IMR-90 (cell line): ENCODE results near the gene HPSE2. TPM values are rescaled to one million over a fixed set of nuclear protein-coding genes. Genes with fewer than 3 reads are reported as not detected.

Source experiments
- ATAC-seq: fragments of 200-7000 bp; cut with Tn5 transposase; 2 replicates; pipeline ENCODE4 v1.9.1; 2020; ENCODE audit warnings: low read depth, mild to moderate bottlenecking, moderate library complexity
- BruUV-seq: library from RNA; stranded (reverse); fragments of 400-500 nt; replicated peaks from 2 replicates; lab custom pipeline; 2021; lab: Mats Ljungman, UMichigan
- CTCF ChIA-PET: fragments of 300-600 bp; formaldehyde crosslinking; extraction: SDS; loops from one replicate; lab custom pipeline; 2021; ENCODE audit warnings: antibody characterized with exemption; lab: Yijun Ruan, JAX
- POLR2A ChIA-PET: fragments of 300-600 bp; sonication (Branson Sonifier 250); formaldehyde crosslinking; loops from one replicate; lab custom pipeline; 2022; ENCODE audit warnings: antibody characterized with exemption; ENCODE audit not compliant: unreplicated experiment; lab: Charles Lee
- DNase-seq: peaks from one replicate; pipeline ENCODE4 v3.0.0; 2013
- H2AFZ ChIP-seq: replicated peaks from 2 replicates; pipeline ENCODE3; 2013; ENCODE audit warnings: low read length, mild to moderate bottlenecking; ENCODE audit not compliant: poor library complexity
- H2AK5ac ChIP-seq: 2 replicates; pipeline ENCODE4 v1.6.1; 2013; ENCODE audit warnings: low read depth, low read length, inconsistent platforms
- H2AK9ac ChIP-seq: replicated peaks from 2 replicates; pipeline ENCODE3; 2013; ENCODE audit warnings: mild to moderate bottlenecking, low read depth, low read length, moderate library complexity; ENCODE audit not compliant: poor library complexity
- H2BK120ac ChIP-seq: 2 replicates; pipeline ENCODE4 v1.6.1; 2013; ENCODE audit warnings: low read depth, low read length, inconsistent platforms
- H2BK15ac ChIP-seq: 3 replicates; pipeline ENCODE4 v1.6.1; 2013; ENCODE audit warnings: low read depth, low read length, inconsistent platforms
- H2BK20ac ChIP-seq: 2 replicates; pipeline ENCODE4 v1.6.1; 2013; ENCODE audit warnings: low read depth, mild to moderate bottlenecking, inconsistent platforms, low read length, moderate library complexity
- H2BK5ac ChIP-seq: 2 replicates; pipeline ENCODE4 v1.6.1; 2013; ENCODE audit warnings: mild to moderate bottlenecking, low read depth, low read length, inconsistent platforms; ENCODE audit not compliant: poor library complexity, severe bottlenecking
- H3K14ac ChIP-seq: replicated peaks from 2 replicates; pipeline ENCODE4 v1.6.1; 2013; ENCODE audit warnings: low read depth, low read length, inconsistent platforms
- H3K18ac ChIP-seq: 2 replicates; pipeline ENCODE4 v1.6.1; 2013; ENCODE audit warnings: low read depth, low read length, control low read depth
- H3K23ac ChIP-seq: 2 replicates; pipeline ENCODE4 v1.6.1; 2013; ENCODE audit warnings: low read depth, low read length, inconsistent platforms
- H3K27ac ChIP-seq: 2 replicates; pipeline ENCODE4 v1.5.1; 2013; ENCODE audit warnings: mild to moderate bottlenecking, control low read depth, low read length; ENCODE audit not compliant: insufficient read depth
- H3K27me3 ChIP-seq: 2 replicates; pipeline ENCODE4 v1.6.1; 2013; ENCODE audit warnings: low read length; ENCODE audit not compliant: control insufficient read depth, insufficient read depth
- H3K36me3 ChIP-seq: 2 replicates; pipeline ENCODE4 v1.6.1; 2013; ENCODE audit warnings: low read length, mixed read lengths; ENCODE audit not compliant: control insufficient read depth, insufficient read depth
- H3K4ac ChIP-seq: 2 replicates; pipeline ENCODE4 v1.6.1; 2013; ENCODE audit warnings: low read depth, low read length, inconsistent platforms
- H3K4me1 ChIP-seq: 2 replicates; pipeline ENCODE4 v1.6.1; 2013; ENCODE audit warnings: low read length, mixed read lengths; ENCODE audit not compliant: control insufficient read depth, insufficient read depth
- H3K4me2 ChIP-seq: 2 replicates; pipeline ENCODE4 v1.6.1; 2013; ENCODE audit warnings: low read depth, mild to moderate bottlenecking, control low read depth, low read length, moderate library complexity
- H3K4me3 ChIP-seq: 2 replicates; pipeline ENCODE4 v1.5.1; 2013; ENCODE audit warnings: low read depth, mild to moderate bottlenecking, control low read depth, low read length, moderate library complexity; ENCODE audit not compliant: insufficient read depth
- H3K56ac ChIP-seq: 2 replicates; pipeline ENCODE4 v1.6.1; 2013; ENCODE audit warnings: low read length, inconsistent platforms; ENCODE audit not compliant: insufficient read depth; ENCODE audit errors: extremely low read depth
- H3K79me1 ChIP-seq, 2 experiments: 2 replicates each; pipeline ENCODE4 v1.6.1; 2013; ENCODE audit warnings: low read length in 2 of 2, inconsistent platforms in 1 of 2, low read depth in 1 of 2
- H3K9ac ChIP-seq: 2 replicates; pipeline ENCODE4 v1.6.1; 2013; ENCODE audit warnings: low read depth, low read length, control low read depth
- H3K9me1 ChIP-seq: 2 replicates; pipeline ENCODE4 v1.6.1; 2013; ENCODE audit warnings: low read length, inconsistent platforms; ENCODE audit not compliant: insufficient read depth
- H3K9me3 ChIP-seq: 2 replicates; pipeline ENCODE4 v1.6.1; 2013; ENCODE audit warnings: low read length; ENCODE audit not compliant: control insufficient read depth, insufficient read depth
- H4K20me1 ChIP-seq: 2 replicates; pipeline ENCODE4 v1.6.1; 2013; ENCODE audit warnings: low read length, inconsistent platforms; ENCODE audit not compliant: insufficient read depth
- H4K5ac ChIP-seq: 2 replicates; pipeline ENCODE4 v1.6.1; 2013; ENCODE audit warnings: mild to moderate bottlenecking, low read depth, low read length, control low read depth
- H4K8ac ChIP-seq, 2 experiments: 2 replicates each; pipeline ENCODE4 v1.6.1; 2013; ENCODE audit warnings: low read depth in 2 of 2, low read length in 2 of 2, control low read depth in 1 of 2, inconsistent platforms in 1 of 2
- H4K91ac ChIP-seq: 2 replicates; pipeline ENCODE4 v1.6.1; 2013; ENCODE audit warnings: low read depth, low read length, inconsistent platforms; ENCODE audit not compliant: insufficient read depth
- BHLHE40 ChIP-seq: fragments of 150-350 bp; IDR thresholded peaks from 2 replicates; pipeline ENCODE4 v1.6.1; 2016; ENCODE audit warnings: mild to moderate bottlenecking, low read depth, low read length
- CEBPB ChIP-seq: IDR thresholded peaks from 2 replicates; pipeline ENCODE4 v1.6.1; 2012; ENCODE audit warnings: low read depth, low read length, improper control_type of control experiment
- CHD1 ChIP-seq: IDR thresholded peaks from 2 replicates; pipeline ENCODE4 v1.6.1; 2012; ENCODE audit warnings: low read depth, low read length, improper control_type of control experiment
- NFE2L2 ChIP-seq: fragments of 150-350 bp; IDR thresholded peaks from 2 replicates; pipeline ENCODE4 v1.6.1; 2016; ENCODE audit warnings: low read depth, mild to moderate bottlenecking, low read length
- POLR2A ChIP-seq: IDR thresholded peaks from 2 replicates; pipeline ENCODE4 v1.6.1; 2012; ENCODE audit warnings: mild to moderate bottlenecking, low read depth, low read length
- dilution Hi-C: fragments of 300-500 bp; cut with HindIII; formaldehyde crosslinking; loops from one replicate; pipeline ENCODE4 v1.14.3; 2018; ENCODE audit warnings: low sequenced_read_pairs; ENCODE audit not compliant: unreplicated experiment
- in situ Hi-C: fragments of 300-500 bp; cut with MboI; formaldehyde crosslinking; loops from 3 replicates; pipeline ENCODE4 v1.14.3; 2019; ENCODE audit warnings: low sequenced_read_pairs, inconsistent platforms, mixed read lengths
- intact Hi-C: fragments of 100-400 bp; cut with micrococcal nuclease; formaldehyde crosslinking; loops from 2 replicates; pipeline ENCODE4 v1.10.0; 2022
- polyA plus RNA-seq, 3 experiments: library from polyadenylated mRNA; depleted of rRNA; stranded (reverse); fragments of >200 nt; gene quantifications; 2 replicates each; pipeline ENCODE4 v1.2.3, GENCODE V29; 2012; ENCODE audit warnings: low replicate concordance in 1 of 3
- total RNA-seq: library from RNA; depleted of rRNA; stranded (reverse); fragments of >200 nt; gene quantifications from 2 replicates; pipeline ENCODE4 v1.2.3, GENCODE V29; 2012
- TF ChIP-seq, protein P1 (sequence below): fragments of 150-350 bp; IDR thresholded peaks from 2 replicates; pipeline ENCODE4 v1.6.1; 2017; ENCODE audit warnings: mild to moderate bottlenecking, antibody characterized with exemption, low read length, low read depth

Gene HPSE2
- total and polyA plus RNA-seq, 2 of the 4 experiments (the other 2 are of a cell fraction): not detected

DNA sequence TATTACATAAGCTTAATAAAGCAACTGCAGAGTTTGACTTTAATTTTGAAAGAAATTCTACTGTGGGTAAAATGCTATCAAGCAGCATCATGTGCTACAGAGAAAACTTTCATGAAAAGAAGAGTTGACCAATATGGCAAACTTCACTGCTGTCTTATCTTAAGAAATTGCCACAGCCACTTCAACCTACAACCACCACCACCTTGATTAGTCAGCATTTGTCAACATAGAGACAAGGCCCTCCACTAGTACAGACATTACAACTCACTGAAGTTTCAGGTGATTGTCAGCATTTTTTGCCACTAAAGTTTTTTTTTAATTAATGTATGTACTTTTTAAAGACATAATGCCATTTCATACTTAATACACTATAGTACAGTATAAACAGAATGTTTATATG lies 350.3 kb downstream of the HPSE2 start:
- H3K9ac ChIP-seq: no peak overlapping the region
- no peak overlapping the region for H3K14ac ChIP-seq
- dilution Hi-C loops (no loop called here), intact Hi-C loops (no loop called here), in situ Hi-C loops (no loop called here)
- no peak overlapping the region for H4K5ac ChIP-seq
- ATAC-seq (no peak), DNase-seq (no peak)
- TF ChIP-seq CEBPB: no peak
- TF ChIP-seq NFE2L2: no peak
- TF ChIP-seq BHLHE40: no peak
- TF ChIP-seq POLR2A: no peak
- TF ChIP-seq CHD1: no peak
- TF ChIP-seq, protein P1, sequence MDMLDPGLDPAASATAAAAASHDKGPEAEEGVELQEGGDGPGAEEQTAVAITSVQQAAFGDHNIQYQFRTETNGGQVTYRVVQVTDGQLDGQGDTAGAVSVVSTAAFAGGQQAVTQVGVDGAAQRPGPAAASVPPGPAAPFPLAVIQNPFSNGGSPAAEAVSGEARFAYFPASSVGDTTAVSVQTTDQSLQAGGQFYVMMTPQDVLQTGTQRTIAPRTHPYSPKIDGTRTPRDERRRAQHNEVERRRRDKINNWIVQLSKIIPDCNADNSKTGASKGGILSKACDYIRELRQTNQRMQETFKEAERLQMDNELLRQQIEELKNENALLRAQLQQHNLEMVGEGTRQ: no peak
- no peaks in the 10 kb centered on the region for H3K9me1 ChIP-seq
- H3K4me3 ChIP-seq: no peak overlapping the region
- ChIA-PET CTCF (no interaction called here), POLR2A (no interaction called here)
- H3K27me3 ChIP-seq: no peaks in the 10 kb centered on the region
- H2AFZ ChIP-seq: no peak overlapping the region
- H3K27ac ChIP-seq: no peak overlapping the region
- H3K18ac ChIP-seq: no peak overlapping the region
- no peaks in the 10 kb centered on the region for H3K79me1 ChIP-seq
- no peaks in the 10 kb centered on the region for H3K4me1 ChIP-seq
- H3K36me3 ChIP-seq: no peaks in the 10 kb centered on the region
- no peak overlapping the region for H3K4me2 ChIP-seq
- no peak overlapping the region for H4K91ac ChIP-seq
- H4K8ac ChIP-seq: no peak overlapping the region
- no peak overlapping the region for H2BK20ac ChIP-seq
- no peak overlapping the region for H3K56ac ChIP-seq
- H3K4ac ChIP-seq: no peak overlapping the region
- no peak overlapping the region for H2BK120ac ChIP-seq
- H3K9me3 ChIP-seq: no peaks in the 10 kb centered on the region
- H3K23ac ChIP-seq: no peak overlapping the region
- H2BK5ac ChIP-seq: no peak overlapping the region
- H2AK5ac ChIP-seq: no peak overlapping the region
- no peak overlapping the region for H2AK9ac ChIP-seq
- no TSS peak for BruUV-seq
- H2BK15ac ChIP-seq: no peak overlapping the region
- H4K20me1 ChIP-seq: no peaks in the 10 kb centered on the region
